K562 (cell line): ENCODE data around the gene MAST1. TPM values are rescaled to one million over a fixed set of nuclear protein-coding genes. Genes with fewer than 3 reads are reported as not detected.

Source experiments
- ATAC-seq: fragments of 200-7000 bp; cut with Tn5 transposase; 3 replicates; pipeline ENCODE4 v1.9.1; 2020; ENCODE audit warnings: moderate library complexity
- BruUV-seq: library from RNA; stranded (reverse); fragments of 400-500 nt; replicated peaks from 2 replicates; lab custom pipeline; 2021; lab: Mats Ljungman, UMichigan
- CTCF ChIA-PET: fragments of 300-600 bp; formaldehyde crosslinking; extraction: SDS; loops from one replicate; lab custom pipeline; 2021; ENCODE audit warnings: low intra/inter-chr PET ratio; lab: Yijun Ruan, JAX
- POLR2A ChIA-PET: fragments of 300-600, 350-650 bp; sonication (Branson Sonifier 250); formaldehyde crosslinking; extraction: SDS; loops from one replicate; lab custom pipeline; 2021; ENCODE audit warnings: antibody characterized with exemption, inconsistent platforms; lab: Yijun Ruan, JAX
- DNase-seq, 4 experiments: peaks; one replicate each; pipeline versions ENCODE4 v3.0.0 to v3.0.0-alpha.2; 2011 to 2018; ENCODE audit warnings: low spot score in 3 of 4, mixed read lengths in 3 of 4; ENCODE audit errors: extremely low read depth in 1 of 4
- FAIRE-seq: peaks from 2 replicates; lab custom pipeline; 2011; peaks lifted over from hg19 to GRCh38; lab: Jason Lieb, UNC
- H2AFZ ChIP-seq: 2 replicates; pipeline ENCODE4 v1.6.0; 2011; ENCODE audit warnings: low read depth, low read length, control low read depth, inconsistent platforms
- H3K27ac ChIP-seq: fragments of 200-600 bp; 3 replicates; pipeline ENCODE4 v1.8.0; 2011; ENCODE audit warnings: low read depth, mild to moderate bottlenecking, control low read depth, inconsistent platforms, low read length, moderate library complexity, mixed read lengths; ENCODE audit errors: extremely low read depth
- H3K27me3 ChIP-seq, 2 experiments: fragments of 300-600 bp in 1 of 2; 2 replicates in 1 of 2; 3 replicates in 1 of 2; pipeline versions ENCODE4 v1.6.0 to v1.8.0; 2011; ENCODE audit warnings: inconsistent platforms in 2 of 2, low read length in 2 of 2, mild to moderate bottlenecking in 1 of 2, mixed read lengths in 1 of 2, moderate library complexity in 1 of 2; ENCODE audit not compliant: control insufficient read depth in 2 of 2, insufficient read depth in 2 of 2
- H3K36me3 ChIP-seq: fragments of 300-600 bp; 3 replicates; pipeline ENCODE4 v1.8.0; 2011; ENCODE audit warnings: mild to moderate bottlenecking, low read length, inconsistent platforms; ENCODE audit not compliant: control insufficient read depth, insufficient read depth
- H3K4me1 ChIP-seq, 2 experiments: fragments of 200-600 bp in 1 of 2; replicated peaks in 1 of 2; 2 replicates in 1 of 2; 3 replicates in 1 of 2; pipeline versions ENCODE4 v1.5.1 to v1.8.0; 2011; ENCODE audit warnings: inconsistent platforms in 2 of 2, low read length in 2 of 2, mild to moderate bottlenecking in 1 of 2, mixed read lengths in 1 of 2, moderate library complexity in 1 of 2; ENCODE audit not compliant: control insufficient read depth in 2 of 2, insufficient read depth in 2 of 2
- H3K4me2 ChIP-seq: 2 replicates; pipeline ENCODE4 v1.6.1; 2011; ENCODE audit warnings: low read length, control low read depth, inconsistent platforms, mixed read lengths; ENCODE audit not compliant: insufficient read depth
- H3K4me3 ChIP-seq: fragments of 200-600 bp; sonication (generic), shearing (Covaris generic); 2 replicates; pipeline ENCODE4 v1.5.1; 2016; ENCODE audit warnings: control low read depth, inconsistent platforms
- H3K79me2 ChIP-seq: fragments of 200-600 bp; 3 replicates; pipeline ENCODE4 v1.8.0; 2011; ENCODE audit warnings: low read length, inconsistent platforms; ENCODE audit not compliant: control insufficient read depth, insufficient read depth
- H3K9ac ChIP-seq, 2 experiments: 2 replicates each; pipeline versions ENCODE4 v1.6.0 to v1.6.1; 2011; ENCODE audit warnings: low read depth in 2 of 2, low read length in 2 of 2, control low read depth in 1 of 2, inconsistent platforms in 1 of 2, mild to moderate bottlenecking in 1 of 2, mixed read lengths in 1 of 2; ENCODE audit not compliant: insufficient read depth in 1 of 2
- H3K9me1 ChIP-seq: one replicate; pipeline ENCODE4 v1.6.0; 2011; ENCODE audit warnings: inconsistent platforms, mild to moderate bottlenecking, low read length, moderate library complexity; ENCODE audit not compliant: control insufficient read depth, insufficient read depth
- H3K9me3 ChIP-seq: replicated peaks from 2 replicates; pipeline ENCODE4 v1.5.1; 2011; ENCODE audit warnings: low read depth, low read length, inconsistent platforms; ENCODE audit not compliant: control insufficient read depth, insufficient read depth
- H4K20me1 ChIP-seq: replicated peaks from 2 replicates; pipeline ENCODE4 v1.6.1; 2011; ENCODE audit warnings: low read length, inconsistent platforms, mixed read lengths; ENCODE audit not compliant: control insufficient read depth, insufficient read depth
- GABPB1 ChIP-seq: sonication (generic); formaldehyde crosslinking; IDR thresholded peaks from 2 replicates; pipeline ENCODE4 v1.8.0; 2022; ENCODE audit warnings: mild to moderate bottlenecking, missing genetic modification reagents
- JUND ChIP-seq, 2 experiments: IDR thresholded peaks; 2 replicates in 1 of 2; 3 replicates in 1 of 2; pipeline ENCODE4 v1.6.1; 2011; ENCODE audit warnings: borderline replicate concordance in 2 of 2, low read depth in 2 of 2, low read length in 2 of 2, improper control_type of control experiment in 1 of 2, missing biosample characterization in 1 of 2, missing genetic modification characterization in 1 of 2, missing genetic modification reagents in 1 of 2
- KLF10 ChIP-seq: fragments of 250-450 bp; sonication (Bioruptor Pico); IDR thresholded peaks from 2 replicates; pipeline ENCODE4 v1.6.1; 2021; ENCODE audit warnings: matching md5 sums
- MAZ ChIP-seq, 2 experiments: fragments of 450-650 bp in 1 of 2; sonication (generic) in 1 of 2; formaldehyde crosslinking; IDR thresholded peaks in 1 of 2; conservative IDR thresholded peaks in 1 of 2; 2 replicates each; pipeline versions ENCODE4 v1.4.0 to v1.5.0; 2020; ENCODE audit warnings: mild to moderate bottlenecking in 1 of 2, missing genetic modification reagents in 1 of 2
- NFRKB ChIP-seq: fragments of 450-650 bp; IDR thresholded peaks from 2 replicates; pipeline ENCODE4 v1.6.1; 2016; ENCODE audit warnings: low read depth
- PHF21A ChIP-seq: fragments of 450-650 bp; IDR thresholded peaks from 2 replicates; pipeline ENCODE4 v1.6.1; 2017; ENCODE audit warnings: low read depth, borderline replicate concordance
- POLR2G ChIP-seq: fragments of 200-400 bp; formaldehyde crosslinking; IDR thresholded peaks from 2 replicates; pipeline ENCODE4 v1.6.1; 2017; ENCODE audit warnings: low read depth, mild to moderate bottlenecking, antibody characterized with exemption, low read length, moderate library complexity
- RBFOX2 ChIP-seq: fragments of 200-400 bp; formaldehyde crosslinking; IDR thresholded peaks from 2 replicates; pipeline ENCODE4 v1.6.1; 2017; ENCODE audit warnings: low read depth, mild to moderate bottlenecking, low read length, moderate library complexity
- SMARCA4 ChIP-seq: fragments of 450-650 bp; IDR thresholded peaks from 2 replicates; pipeline ENCODE4 v1.6.1; 2016
- ZKSCAN1 ChIP-seq: fragments of 150-350 bp; IDR thresholded peaks from 2 replicates; pipeline ENCODE4 v1.6.1; 2016; ENCODE audit warnings: low read depth, low read length
- ZNF274 ChIP-seq: IDR thresholded peaks from 2 replicates; pipeline ENCODE4 v1.6.1; 2011; ENCODE audit warnings: low read depth, mild to moderate bottlenecking, low read length, moderate library complexity, borderline replicate concordance
- ZNF589 ChIP-seq: fragments of 200-800 bp; sonication (Bioruptor generic); IDR thresholded peaks from 2 replicates; pipeline ENCODE4 v1.6.1; 2016; ENCODE audit warnings: low read depth, missing genetic modification characterization, missing compliant biosample characterization
- WGBS: fragments of 100-300 bp; shearing (Covaris generic); methylation state at CpG from one replicate; pipeline ENCODE4 v1.1.6; 2016; ENCODE audit warnings: low coverage, mixed read lengths; ENCODE audit not compliant: insufficient coverage; ENCODE audit errors: missing lambda C conversion rate; 5-methylcytosine and 5-hydroxymethylcytosine counted together
- in situ Hi-C: fragments of 300-500 bp; cut with MboI; formaldehyde crosslinking; loops from 4 replicates; pipeline ENCODE4 v1.15.0; 2018; ENCODE audit warnings: inconsistent platforms, mixed read lengths
- intact Hi-C: fragments of 100-400 bp; cut with micrococcal nuclease; formaldehyde crosslinking; loops from 2 replicates; pipeline ENCODE4 v1.14.2; 2022
- polyA plus RNA-seq, 8 experiments: library from polyadenylated mRNA; depleted of rRNA in 4 of 8; stranded (reverse) in 5 of 8; unstranded in 3 of 8; fragments of >200 nt; fragmentation: Nextera tagmentation in 2 of 8; fragmentation: Illumina TruSeq in 1 of 8; extraction: Ambion mirVana in 2 of 8; extraction: Trizol in 1 of 8; gene quantifications; 2 replicates each; pipeline versions ENCODE4 v1.2.1 to v1.2.3, GENCODE V29; 2011 to 2014; ENCODE audit warnings: inconsistent platforms in 1 of 8, missing spikeins in 1 of 8
- total RNA-seq, 7 experiments: library from RNA; depleted of rRNA in 6 of 7; stranded (reverse); fragments of >200 nt in 6 of 7; fragmentation: Illumina TruSeq in 2 of 7; extraction: Trizol in 2 of 7; gene quantifications; 2 replicates each; pipeline versions ENCODE4 v1.2.1 to v1.2.3, GENCODE V29; 2011 to 2021; ENCODE audit warnings: low replicate concordance in 1 of 7
- TF ChIP-seq, protein P1 (sequence below): fragments of 250-450 bp; sonication (Bioruptor Pico); IDR thresholded peaks from 2 replicates; pipeline ENCODE4 v1.5.0; 2020; ENCODE audit warnings: mild to moderate bottlenecking
- TF ChIP-seq, protein P2 (sequence below): fragments of 450-650 bp; IDR thresholded peaks from 2 replicates; pipeline ENCODE4 v1.6.1; 2017; ENCODE audit warnings: mild to moderate bottlenecking, moderate library complexity
- TF ChIP-seq, protein P3 (sequence below): conservative IDR thresholded peaks from 2 replicates; pipeline ENCODE4 v1.6.1; 2011; ENCODE audit warnings: low read depth, mild to moderate bottlenecking, low read length; ENCODE audit not compliant: control insufficient read depth
- TF ChIP-seq, protein P4 (sequence below): sonication (generic); formaldehyde crosslinking; IDR thresholded peaks from 2 replicates; pipeline ENCODE4 v1.9.0; 2022; ENCODE audit warnings: mild to moderate bottlenecking, missing genetic modification reagents

MAST1 gene
- total and polyA plus RNA-seq, 9 of the 15 experiments (the other 6 are each of a cell fraction or from before 2014, with no cell fraction given), result 0.48 to 10.3 (median 3.9) TPM

DNA sequence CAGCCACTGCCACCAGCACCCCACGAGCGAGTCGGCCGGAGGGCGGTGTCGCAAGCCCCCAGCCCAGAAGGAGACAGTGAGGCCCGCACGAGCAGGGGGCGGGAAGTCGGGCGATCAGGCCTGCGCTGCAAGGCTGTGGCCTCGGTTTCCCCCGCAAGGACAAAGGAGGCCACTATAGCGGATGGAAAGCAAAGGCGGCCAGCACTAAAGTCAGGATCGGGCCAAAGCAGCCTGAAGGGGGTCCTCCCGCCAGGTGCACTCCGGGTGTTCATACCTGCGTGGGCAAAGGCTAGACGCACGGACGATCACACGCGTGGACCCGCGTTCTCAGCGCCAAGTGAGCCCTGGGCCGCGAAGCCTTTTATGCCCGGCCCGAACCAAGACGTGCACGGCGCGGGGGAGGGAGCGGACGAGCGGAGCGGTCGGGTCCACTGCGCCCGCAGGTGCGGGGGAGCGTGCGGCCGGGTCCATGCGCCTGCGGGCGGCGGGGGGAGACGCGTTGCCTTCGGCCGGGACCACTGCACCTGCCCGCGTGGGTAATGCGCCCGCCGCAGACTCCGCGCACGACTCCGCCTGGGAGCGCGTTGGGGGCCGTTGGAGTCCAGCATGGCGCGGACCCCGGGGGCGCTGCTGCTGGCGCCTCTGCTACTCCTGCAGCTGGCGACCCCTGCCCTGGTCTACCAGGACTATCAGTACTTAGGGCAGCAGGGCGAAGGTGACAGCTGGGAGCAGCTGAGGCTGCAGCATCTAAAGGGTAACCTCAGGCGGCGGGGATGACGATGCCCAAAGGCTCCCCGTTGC lies 36.6 kb upstream of the MAST1 start, which contains the start of the genes PRDX2 and THSD8:
PRDX2 (minus strand) TSS at position 335 of the 801 bp plus-strand sequence. CDS start 539 bp downstream, outside the sequence.
THSD8 (plus strand) TSS at position 604 of the 801 bp plus-strand sequence; CDS start at position 607, 3 bp downstream.
- CTCF ChIA-PET, result interaction anchor here (0.6 kb wide), 1 partner anchor 500 kb away, joined by 3 read pairs; no protein-coding TSS in a partner anchor
- Histone ChIP-seq H3K36me3 (peaks cover 32% of the 10 kb centered on the region; the same call in 2 of the 3 replicates), H3K9ac (peak within 1 kb of the TSS; percentile 90 to 96), H3K4me3 (peak within 1 kb of the TSS; percentile 76), H3K4me2 (peak within 1 kb of the TSS; percentile 82), H3K27me3 (no peaks in the 10 kb centered on the region), H3K4me1 (peaks cover 25 to 60% of the 10 kb centered on the region in 2 experiments; a peak in 4 of 5 replicates), H2AFZ (peak within 1 kb of the TSS; percentile 97), H4K20me1 (no peaks in the 10 kb centered on the region), H3K79me2 (peaks cover 33% of the 10 kb centered on the region), H3K9me3 (no peaks in the 10 kb centered on the region), H3K9me1 (no peaks in the 10 kb centered on the region), H3K27ac (peak within 1 kb of the TSS; percentile 90)
- FAIRE-seq (peak; percentile 72), DNase-seq (peak; percentile 88 to 93 (median 90)), ATAC-seq (peak; percentile 83)
- intact Hi-C loops (no loop called here), in situ Hi-C loops (no loop called here)
- POLR2A ChIA-PET, result interaction anchor here (0.6 to 2.7 kb wide), 7 partner anchors 9 to 42 kb away, joined by 3 to 29 read pairs (median 5); partner anchors contain the start of gene JUNB
- no TSS peak for BruUV-seq
- WGBS, result under 1% methylated on average over 74 of the region's 78 CpGs
- TF ChIP-seq ZKSCAN1, result no peak
- TF ChIP-seq GABPB1 (CRISPR knock-in tag), result 0 out of 2 replicates have a peak, but pooled peaks have one; percentile 63
- TF ChIP-seq, protein P1, sequence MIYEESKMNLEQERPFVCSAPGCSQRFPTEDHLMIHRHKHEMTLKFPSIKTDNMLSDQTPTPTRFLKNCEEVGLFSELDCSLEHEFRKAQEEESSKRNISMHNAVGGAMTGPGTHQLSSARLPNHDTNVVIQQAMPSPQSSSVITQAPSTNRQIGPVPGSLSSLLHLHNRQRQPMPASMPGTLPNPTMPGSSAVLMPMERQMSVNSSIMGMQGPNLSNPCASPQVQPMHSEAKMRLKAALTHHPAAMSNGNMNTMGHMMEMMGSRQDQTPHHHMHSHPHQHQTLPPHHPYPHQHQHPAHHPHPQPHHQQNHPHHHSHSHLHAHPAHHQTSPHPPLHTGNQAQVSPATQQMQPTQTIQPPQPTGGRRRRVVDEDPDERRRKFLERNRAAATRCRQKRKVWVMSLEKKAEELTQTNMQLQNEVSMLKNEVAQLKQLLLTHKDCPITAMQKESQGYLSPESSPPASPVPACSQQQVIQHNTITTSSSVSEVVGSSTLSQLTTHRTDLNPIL (CRISPR knock-in tag), result no peak
- TF ChIP-seq ZNF274, result no peak; the same call in 1 of the 2 replicates
- no peak; the same call in 1 of the 2 replicates for TF ChIP-seq NFRKB
- peak; percentile 100 for TF ChIP-seq POLR2G
- no peak for TF ChIP-seq PHF21A
- TF ChIP-seq KLF10 (CRISPR knock-in tag), result no peak
- TF ChIP-seq, protein P2, sequence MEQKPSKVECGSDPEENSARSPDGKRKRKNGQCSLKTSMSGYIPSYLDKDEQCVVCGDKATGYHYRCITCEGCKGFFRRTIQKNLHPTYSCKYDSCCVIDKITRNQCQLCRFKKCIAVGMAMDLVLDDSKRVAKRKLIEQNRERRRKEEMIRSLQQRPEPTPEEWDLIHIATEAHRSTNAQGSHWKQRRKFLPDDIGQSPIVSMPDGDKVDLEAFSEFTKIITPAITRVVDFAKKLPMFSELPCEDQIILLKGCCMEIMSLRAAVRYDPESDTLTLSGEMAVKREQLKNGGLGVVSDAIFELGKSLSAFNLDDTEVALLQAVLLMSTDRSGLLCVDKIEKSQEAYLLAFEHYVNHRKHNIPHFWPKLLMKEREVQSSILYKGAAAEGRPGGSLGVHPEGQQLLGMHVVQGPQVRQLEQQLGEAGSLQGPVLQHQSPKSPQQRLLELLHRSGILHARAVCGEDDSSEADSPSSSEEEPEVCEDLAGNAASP, result no peak
- TF ChIP-seq SMARCA4, result no peak
- TF ChIP-seq, protein P3, sequence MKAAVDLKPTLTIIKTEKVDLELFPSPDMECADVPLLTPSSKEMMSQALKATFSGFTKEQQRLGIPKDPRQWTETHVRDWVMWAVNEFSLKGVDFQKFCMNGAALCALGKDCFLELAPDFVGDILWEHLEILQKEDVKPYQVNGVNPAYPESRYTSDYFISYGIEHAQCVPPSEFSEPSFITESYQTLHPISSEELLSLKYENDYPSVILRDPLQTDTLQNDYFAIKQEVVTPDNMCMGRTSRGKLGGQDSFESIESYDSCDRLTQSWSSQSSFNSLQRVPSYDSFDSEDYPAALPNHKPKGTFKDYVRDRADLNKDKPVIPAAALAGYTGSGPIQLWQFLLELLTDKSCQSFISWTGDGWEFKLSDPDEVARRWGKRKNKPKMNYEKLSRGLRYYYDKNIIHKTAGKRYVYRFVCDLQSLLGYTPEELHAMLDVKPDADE, result peak; percentile 50; the same call in 1 of the 2 replicates
- TF ChIP-seq MAZ (CRISPR knock-in tag; conservative IDR thresholded peaks at IDR 0.05 in 1 of 2, IDR thresholded peaks at IDR 0.05 in 1 of 2), result peak; percentile 82 to 88; a peak in 3 of 4 replicates
- TF ChIP-seq, protein P4, sequence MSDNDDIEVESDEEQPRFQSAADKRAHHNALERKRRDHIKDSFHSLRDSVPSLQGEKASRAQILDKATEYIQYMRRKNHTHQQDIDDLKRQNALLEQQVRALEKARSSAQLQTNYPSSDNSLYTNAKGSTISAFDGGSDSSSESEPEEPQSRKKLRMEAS (CRISPR knock-in tag), result peak; percentile 95
- TF ChIP-seq RBFOX2, result peak; percentile 98
- peak; percentile 99 for TF ChIP-seq JUND (IDR thresholded peaks at IDR 0.05; ENCODE audit: borderline replicate concordance, low read depth, low read length)
- no peak for TF ChIP-seq JUND (tag; IDR thresholded peaks at IDR 0.05; ENCODE audit: borderline replicate concordance, low read depth, low read length)
- no peak for TF ChIP-seq ZNF589 (CRISPR knock-in tag)
